WERI-Rb-1 (cell line): ENCODE results near the gene DTWD2.
"Not testable (repeated sequence)": the region's sequence is repeated elsewhere in the genome, so short reads cannot be mapped to it uniquely, and the experiment has no call there.

Source experiments
- DNase-seq: peaks from one replicate; pipeline ENCODE4 v3.0.0-alpha.2; 2020
- H3K27ac ChIP-seq: fragments of 250-450 bp; sonication (Bioruptor Pico); 2 replicates; pipeline ENCODE4 v1.5.1; 2020; ENCODE audit warnings: mild to moderate bottlenecking, moderate library complexity
- H3K27me3 ChIP-seq: fragments of 250-450 bp; sonication (Bioruptor Pico); 2 replicates; pipeline ENCODE4 v1.5.1; 2021; ENCODE audit warnings: mild to moderate bottlenecking, low read depth, moderate library complexity; ENCODE audit not compliant: insufficient read depth, severe bottlenecking
- H3K36me3 ChIP-seq: fragments of 250-450 bp; sonication (Bioruptor Pico); 2 replicates; pipeline ENCODE4 v1.5.1; 2020; ENCODE audit warnings: mild to moderate bottlenecking, moderate library complexity
- H3K4me3 ChIP-seq: 2 replicates; pipeline ENCODE4 v1.5.1; 2011; ENCODE audit warnings: low read depth, mild to moderate bottlenecking, control low read depth, low read length
- H3K9me3 ChIP-seq: fragments of 250-450 bp; sonication (Bioruptor Pico); 2 replicates; pipeline ENCODE4 v1.5.1; 2021; ENCODE audit warnings: mild to moderate bottlenecking, moderate library complexity; ENCODE audit not compliant: severe bottlenecking
- TF ChIP-seq, protein P1 (sequence below): IDR thresholded peaks from 2 replicates; pipeline ENCODE4 v1.5.1; 2011; ENCODE audit warnings: low read depth, mild to moderate bottlenecking, control low read depth, inconsistent platforms, low read length

The DTWD2 gene

DNA sequence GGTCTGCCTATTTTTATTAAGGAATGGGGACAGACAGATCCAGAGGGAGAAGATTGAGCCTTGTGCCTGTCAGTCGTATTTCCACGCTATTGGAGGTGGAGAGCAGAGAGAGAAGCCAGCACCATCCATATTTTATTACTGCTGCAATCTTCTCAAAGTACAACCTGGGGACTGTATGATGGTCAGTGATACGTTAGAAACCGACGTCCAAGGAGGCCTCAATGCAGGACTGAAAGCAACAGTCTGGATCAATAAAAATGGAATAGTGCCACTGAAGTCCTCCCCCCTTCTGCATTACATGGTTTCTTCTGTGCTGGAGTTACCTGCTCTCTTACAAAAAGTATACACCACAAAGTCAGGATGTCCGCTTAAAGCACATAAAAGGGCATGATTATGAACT is 21.9 kb upstream of the DTWD2 start:
- Histone ChIP-seq H3K36me3 (no peaks in the 10 kb centered on the region), H3K27me3 (no peaks in the 10 kb centered on the region), H3K9me3 (no peaks in the 10 kb centered on the region), H3K4me3 (no peak overlapping the region), H3K27ac (no peak overlapping the region)
- TF ChIP-seq, protein P1, sequence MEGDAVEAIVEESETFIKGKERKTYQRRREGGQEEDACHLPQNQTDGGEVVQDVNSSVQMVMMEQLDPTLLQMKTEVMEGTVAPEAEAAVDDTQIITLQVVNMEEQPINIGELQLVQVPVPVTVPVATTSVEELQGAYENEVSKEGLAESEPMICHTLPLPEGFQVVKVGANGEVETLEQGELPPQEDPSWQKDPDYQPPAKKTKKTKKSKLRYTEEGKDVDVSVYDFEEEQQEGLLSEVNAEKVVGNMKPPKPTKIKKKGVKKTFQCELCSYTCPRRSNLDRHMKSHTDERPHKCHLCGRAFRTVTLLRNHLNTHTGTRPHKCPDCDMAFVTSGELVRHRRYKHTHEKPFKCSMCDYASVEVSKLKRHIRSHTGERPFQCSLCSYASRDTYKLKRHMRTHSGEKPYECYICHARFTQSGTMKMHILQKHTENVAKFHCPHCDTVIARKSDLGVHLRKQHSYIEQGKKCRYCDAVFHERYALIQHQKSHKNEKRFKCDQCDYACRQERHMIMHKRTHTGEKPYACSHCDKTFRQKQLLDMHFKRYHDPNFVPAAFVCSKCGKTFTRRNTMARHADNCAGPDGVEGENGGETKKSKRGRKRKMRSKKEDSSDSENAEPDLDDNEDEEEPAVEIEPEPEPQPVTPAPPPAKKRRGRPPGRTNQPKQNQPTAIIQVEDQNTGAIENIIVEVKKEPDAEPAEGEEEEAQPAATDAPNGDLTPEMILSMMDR: no peak
- no peak for DNase-seq

DNA sequence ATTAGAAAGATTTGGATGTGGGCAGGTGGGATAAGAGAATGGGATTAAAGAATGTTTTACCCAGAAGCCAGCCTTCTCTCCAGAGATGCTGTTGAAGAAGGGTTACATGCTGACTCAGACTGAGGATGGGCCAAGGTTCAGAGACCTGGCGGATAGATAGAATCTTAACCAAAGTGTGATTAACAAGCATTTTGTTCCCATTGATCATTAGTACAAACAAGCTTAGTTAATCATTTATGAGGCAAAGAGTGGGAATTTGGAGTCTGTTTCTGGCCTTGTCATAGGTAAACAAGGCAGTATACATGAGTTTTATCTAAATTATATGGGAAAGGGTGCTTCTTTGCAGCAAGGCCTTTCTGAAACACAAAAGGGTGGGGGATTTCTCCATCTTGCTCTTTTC is 20.8 kb upstream of the DTWD2 start:
- Histone ChIP-seq H3K27me3 (no peaks in the 10 kb centered on the region), H3K9me3 (no peaks in the 10 kb centered on the region), H3K36me3 (no peaks in the 10 kb centered on the region), H3K4me3 (no peak overlapping the region), H3K27ac (no peak overlapping the region)
- TF ChIP-seq, protein P1: no peak
- DNase-seq: no peak

DNA sequence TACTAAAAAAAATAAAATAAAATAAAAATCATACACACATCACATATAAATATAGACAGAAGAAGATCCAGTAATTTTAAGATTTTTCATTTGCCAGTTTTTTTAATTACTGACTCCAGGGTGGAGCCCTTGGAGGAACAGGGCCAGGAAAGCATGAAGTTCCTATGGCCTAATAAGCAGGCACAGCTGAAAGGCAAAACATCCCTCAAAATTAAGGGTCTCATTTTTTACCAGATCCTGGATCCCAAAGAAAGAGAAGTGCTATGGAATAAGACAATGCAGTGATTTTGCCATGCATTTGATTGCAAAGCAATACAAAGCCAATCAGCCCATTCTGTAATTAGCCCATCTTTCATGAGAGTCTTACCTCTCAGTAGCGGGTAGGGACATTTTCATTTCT is 11.3 kb upstream of the DTWD2 start:
- DNase-seq: no peak
- Histone ChIP-seq H3K9me3 (peaks cover 17% of the 10 kb centered on the region), H3K27me3 (no peaks in the 10 kb centered on the region)

DNA sequence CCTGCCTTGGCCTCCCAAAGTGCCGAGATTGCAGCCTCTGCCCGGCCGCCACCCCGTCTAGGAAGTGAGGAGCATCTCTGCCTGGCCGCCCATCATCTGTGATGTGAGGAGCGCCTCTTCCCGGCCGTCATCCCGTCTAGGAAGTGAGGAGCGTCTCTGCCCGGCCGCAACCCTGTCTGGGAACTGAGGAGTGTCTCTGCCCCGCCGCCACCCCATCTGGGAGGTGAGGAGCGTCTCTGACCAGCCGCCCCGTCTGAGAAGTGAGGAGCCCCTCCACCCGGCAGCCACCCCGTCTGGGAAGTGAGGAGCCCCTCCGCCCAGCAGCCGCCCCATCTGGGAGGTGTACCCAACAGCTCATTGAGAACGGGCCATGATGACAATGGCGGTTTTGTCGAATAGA is 10.5 kb upstream of the DTWD2 start:
- H3K9me3 ChIP-seq: peaks cover 17% of the 10 kb centered on the region
- not testable (repeated sequence) for H3K27me3 ChIP-seq, H3K27ac ChIP-seq, H3K4me3 ChIP-seq, H3K36me3 ChIP-seq, DNase-seq

More for the DNA sequence above, 11.3 kb upstream of the DTWD2 start:
- Histone ChIP-seq H3K4me3 (no peak overlapping the region), H3K36me3 (no peaks in the 10 kb centered on the region), H3K27ac (no peak overlapping the region)
- TF ChIP-seq, protein P1: no peak

DNA sequence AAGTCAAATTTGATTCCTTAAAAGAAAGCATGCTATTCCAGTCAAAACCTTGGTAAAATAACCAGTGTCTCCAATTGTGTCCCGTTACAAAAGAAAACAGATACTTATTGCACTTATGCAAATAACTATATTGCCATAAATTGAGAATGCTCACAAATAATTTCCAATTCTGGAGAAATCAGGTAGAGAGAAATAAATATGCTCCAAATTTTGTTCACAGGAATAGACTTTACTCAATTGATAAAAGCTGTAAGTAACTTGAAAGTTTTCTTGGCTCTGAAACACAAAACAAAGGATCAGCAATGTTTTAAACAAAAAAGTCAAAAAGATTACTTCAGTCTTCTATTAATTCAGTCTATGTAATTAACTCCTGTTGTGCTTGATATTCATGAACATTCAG is 7.8 kb upstream of the DTWD2 start:
- DNase-seq: no peak
- H3K9me3 ChIP-seq: peaks cover 21% of the 10 kb centered on the region
- no peaks in the 10 kb centered on the region for H3K27me3 ChIP-seq
- no peak overlapping the region for H3K4me3 ChIP-seq
- no peak overlapping the region for H3K27ac ChIP-seq
- H3K36me3 ChIP-seq: no peaks in the 10 kb centered on the region
- TF ChIP-seq, protein P1: no peak

DNA sequence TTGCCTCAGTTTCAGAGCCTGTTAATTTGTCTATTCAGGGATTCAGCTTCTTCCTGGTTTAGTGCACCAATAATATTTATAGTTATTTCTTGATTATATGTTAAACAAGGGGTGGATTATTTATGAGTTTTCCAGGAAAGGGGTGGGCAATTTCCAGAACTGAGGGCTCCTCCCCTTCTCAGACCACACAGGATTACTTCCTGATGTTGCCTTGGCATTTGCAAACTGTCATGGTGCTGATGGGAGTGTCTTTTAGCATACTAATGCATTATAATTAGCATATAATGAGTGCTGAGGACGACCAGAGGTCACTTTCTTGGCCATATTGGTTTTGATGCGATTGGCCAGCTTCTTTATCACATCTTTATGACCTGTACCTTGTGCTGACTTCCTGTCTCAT is 6.2 kb upstream of the DTWD2 start:
- no peak overlapping the region for H3K4me3 ChIP-seq
- TF ChIP-seq, protein P1: no peak
- no peak for DNase-seq
- peaks cover 15% of the 10 kb centered on the region for H3K9me3 ChIP-seq
- no peaks in the 10 kb centered on the region for H3K36me3 ChIP-seq
- no peak overlapping the region for H3K27ac ChIP-seq
- no peaks in the 10 kb centered on the region for H3K27me3 ChIP-seq

DNA sequence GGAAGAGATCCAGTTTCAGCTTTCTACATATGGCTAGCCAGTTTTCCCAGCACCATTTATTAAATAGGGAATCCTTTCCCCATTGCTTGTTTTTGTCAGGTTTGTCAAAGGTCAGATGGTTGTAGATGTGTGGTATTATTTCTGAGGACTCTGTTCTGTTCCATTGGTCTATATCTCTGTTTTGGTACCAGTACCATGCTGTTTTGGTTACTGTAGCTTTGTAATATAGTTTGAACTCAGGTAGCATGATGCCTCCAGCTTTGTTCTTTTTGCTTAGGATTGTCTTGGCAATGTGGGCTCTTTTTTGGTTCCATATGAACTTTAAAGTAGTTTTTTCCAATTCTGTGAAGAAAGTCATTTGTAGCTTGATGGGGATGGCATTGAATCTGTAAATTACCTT is 4.8 kb upstream of the DTWD2 start:
- H3K27me3 ChIP-seq, H3K36me3 ChIP-seq: not testable (repeated sequence)

DNA sequence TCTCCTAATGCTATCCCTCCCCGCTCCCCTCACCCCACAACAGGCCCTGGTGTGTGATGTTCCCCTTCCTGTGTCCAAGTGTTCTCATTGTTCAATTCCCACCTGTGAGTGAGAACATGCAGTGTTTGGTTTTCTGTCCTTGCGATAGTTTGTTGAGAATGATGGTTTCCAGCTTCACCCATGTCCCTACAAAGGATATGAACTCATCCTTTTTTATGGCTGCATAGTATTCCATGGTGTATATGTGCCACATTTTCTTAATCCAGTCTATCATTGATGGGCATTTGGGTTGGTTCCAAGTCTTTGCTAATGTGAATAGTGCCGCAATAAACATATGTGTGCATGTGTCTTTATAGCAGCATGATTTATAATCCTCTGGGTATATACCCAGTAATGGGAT is 3.7 kb upstream of the DTWD2 start:
- DNase-seq, H3K9me3 ChIP-seq, H3K4me3 ChIP-seq, H3K27me3 ChIP-seq, H3K27ac ChIP-seq, H3K36me3 ChIP-seq: not testable (repeated sequence)

More for the DNA sequence above, 4.8 kb upstream of the DTWD2 start:
- not testable (repeated sequence) for H3K9me3 ChIP-seq, H3K27ac ChIP-seq, DNase-seq, H3K4me3 ChIP-seq
